ENCODE results near the gene JPH3.

GRCh38 chr16:87627542-87628245 lies 25.4 kb downstream of the JPH3 start:
- TF ChIP-seq CTCF (conservative IDR thresholded peaks at IDR 0.05) (no peak), EZH2 (IDR thresholded peaks at IDR 0.05; ENCODE audit: low read depth) (no peak)
